Psoas muscle (tissue), 8 donors: Measurements from ENCODE around the gene PRICKLE1. TPM values are rescaled to one million over a fixed set of nuclear protein-coding genes. Genes with fewer than 3 reads are reported as not detected.
"Not testable (repeated sequence)": the region's sequence is repeated elsewhere in the genome, so short reads cannot be mapped to it uniquely, and the experiment has no call there.

Experiments
- ATAC-seq, 4 donors: fragments of 200-7000 bp; cut with Tn5 transposase; one replicate each; pipeline ENCODE4 v1.9.1; 2020; ENCODE audit warnings: moderate library complexity in 3 of 4, mild to moderate bottlenecking in 2 of 4
- DNase-seq, 2 donors: peaks; one replicate each; pipeline ENCODE4 v3.0.0-alpha.2; 2020
- H3K27ac ChIP-seq: fragments of 200-600 bp; one replicate; pipeline ENCODE4 v1.8.0; 2022
- H3K27me3 ChIP-seq, 3 donors: fragments of 200-600 bp in 1 of 3; one replicate each; pipeline versions ENCODE4 v1.6.1 to v1.8.0; 2013 to 2022; ENCODE audit warnings: low read length in 2 of 3, mild to moderate bottlenecking in 2 of 3, moderate library complexity in 1 of 3; ENCODE audit not compliant: insufficient read depth in 3 of 3
- H3K36me3 ChIP-seq, 2 donors: fragments of 200-600 bp in 1 of 2; one replicate each; pipeline versions ENCODE4 v1.6.1 to v1.8.0; 2013 to 2022; ENCODE audit warnings: low read depth in 1 of 2, mild to moderate bottlenecking in 1 of 2, moderate library complexity in 1 of 2; ENCODE audit not compliant: insufficient read depth in 1 of 2
- H3K4me1 ChIP-seq: fragments of 200-600 bp; one replicate; pipeline ENCODE4 v1.8.0; 2022
- H3K4me3 ChIP-seq: fragments of 200-600 bp; one replicate; pipeline ENCODE4 v1.8.0; 2022; ENCODE audit warnings: mild to moderate bottlenecking
- H3K9me3 ChIP-seq: fragments of 200-600 bp; one replicate; pipeline ENCODE4 v1.8.0; 2022
- WGBS, 3 donors: extraction: QIAGEN DNeasy Blood & Tissue Kit; methylation state at CpG; one replicate each; pipeline versions ENCODE4 v1.1.6 to v1.1.7; 2013; 5-methylcytosine and 5-hydroxymethylcytosine counted together
- intact Hi-C, 2 donors: fragments of 100-400 bp; cut with DNase I; formaldehyde crosslinking; loops; one replicate each; pipeline versions ENCODE4 v1.11.0 to v1.14.2; 2022
- polyA plus RNA-seq, 3 donors: library from polyadenylated mRNA; stranded (reverse); fragments of 200-250 nt; gene quantifications; one replicate each; pipeline ENCODE4 v1.2.3, GENCODE V29; 2013
- total RNA-seq, 4 donors: library from RNA; stranded (reverse); fragmentation: NEBNext Ultra II Directional in 2 of 4; extraction: Animal tissue kit (Norgen Biotek cat#: 25700) in 2 of 4; gene quantifications; one replicate each; pipeline versions ENCODE4 v1.2.1 to v1.2.4, GENCODE V29; 2021 to 2023
- TF ChIP-seq, protein P1 (sequence below): fragments of 200-600 bp; IDR thresholded peaks from one replicate; pipeline ENCODE4 v1.8.0; 2022; ENCODE audit warnings: antibody characterized with exemption
- donor health status: healthy with polysubstance abuse.
- donor health status: DM: no; HTN: no; CAD: no; lungs with moderate emphysema.
- donor health status: Bipolar disorder and iron deficiency.
- donor health status: healthy.
- donor health status: DM: yes; HTN: yes; CAD: no.
- donor health status: DM: no; HTN: no; CAD: no.
- donor health status: DM: no; HTN: no; CAD: no.
- donor health status: DM: yes; HTN: yes; CAD: no.

The PRICKLE1 gene
- total and polyA plus RNA-seq, 7 donors, result 0.37 to 7.6 (median 1.7) TPM

DNA sequence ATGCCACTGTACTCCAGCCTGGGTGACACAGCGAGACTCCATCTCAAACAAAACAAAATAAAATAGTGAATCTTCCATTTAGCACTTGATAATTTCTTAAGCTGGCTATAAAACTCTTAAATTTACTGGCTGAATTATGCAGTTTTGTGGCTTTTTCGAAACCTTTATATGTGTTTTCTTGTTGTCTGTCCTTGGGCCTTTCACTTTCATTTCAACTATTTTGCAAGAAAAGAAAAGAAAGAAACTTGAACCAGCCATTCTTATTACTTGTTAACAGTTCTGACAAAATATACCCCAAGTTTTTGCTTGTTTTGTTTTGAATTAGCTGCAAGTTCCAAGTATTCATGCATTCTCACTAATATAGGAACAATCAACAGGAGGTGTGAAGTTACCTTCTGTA is 42.8 kb downstream of the PRICKLE1 start:
- WGBS, 3 donors, result 92 to 99% (median 97%) methylated on average over 2 of the region's 2 CpGs
- no peaks in the 10 kb centered on the region for H3K27me3 ChIP-seq

DNA sequence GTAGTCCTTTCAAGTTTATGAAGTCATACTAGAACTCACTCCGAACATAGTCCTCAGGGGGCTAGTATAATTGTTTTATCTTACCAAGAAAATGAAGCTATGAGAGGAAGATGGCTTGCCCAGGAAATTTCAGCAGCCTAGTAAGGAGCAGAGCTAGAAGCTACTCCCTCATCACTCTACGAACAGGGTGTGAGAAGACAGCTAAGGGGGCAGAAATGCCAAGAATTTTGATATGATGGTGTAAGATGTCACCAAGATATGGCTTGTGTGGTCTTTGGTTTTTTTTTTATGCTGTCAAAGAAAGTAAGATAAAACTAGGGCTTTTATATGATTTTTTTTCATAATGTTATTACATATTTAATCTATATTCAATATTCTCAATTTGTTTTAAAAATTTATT is 47.6 kb downstream of the PRICKLE1 start:
- ATAC-seq (no peak), DNase-seq (no peak)
- WGBS, 3 donors, result 63 to 70% (median 66%) methylated on average over 2 of the region's 2 CpGs
- intact Hi-C loops, result no loop called here
- Histone ChIP-seq H3K27me3 (no peaks in the 10 kb centered on the region), H3K36me3 (no peaks in the 10 kb centered on the region), H3K4me3 (no peak overlapping the region), H3K4me1 (no peaks in the 10 kb centered on the region), H3K27ac (no peak overlapping the region), H3K9me3 (no peaks in the 10 kb centered on the region)
- TF ChIP-seq, protein P1, sequence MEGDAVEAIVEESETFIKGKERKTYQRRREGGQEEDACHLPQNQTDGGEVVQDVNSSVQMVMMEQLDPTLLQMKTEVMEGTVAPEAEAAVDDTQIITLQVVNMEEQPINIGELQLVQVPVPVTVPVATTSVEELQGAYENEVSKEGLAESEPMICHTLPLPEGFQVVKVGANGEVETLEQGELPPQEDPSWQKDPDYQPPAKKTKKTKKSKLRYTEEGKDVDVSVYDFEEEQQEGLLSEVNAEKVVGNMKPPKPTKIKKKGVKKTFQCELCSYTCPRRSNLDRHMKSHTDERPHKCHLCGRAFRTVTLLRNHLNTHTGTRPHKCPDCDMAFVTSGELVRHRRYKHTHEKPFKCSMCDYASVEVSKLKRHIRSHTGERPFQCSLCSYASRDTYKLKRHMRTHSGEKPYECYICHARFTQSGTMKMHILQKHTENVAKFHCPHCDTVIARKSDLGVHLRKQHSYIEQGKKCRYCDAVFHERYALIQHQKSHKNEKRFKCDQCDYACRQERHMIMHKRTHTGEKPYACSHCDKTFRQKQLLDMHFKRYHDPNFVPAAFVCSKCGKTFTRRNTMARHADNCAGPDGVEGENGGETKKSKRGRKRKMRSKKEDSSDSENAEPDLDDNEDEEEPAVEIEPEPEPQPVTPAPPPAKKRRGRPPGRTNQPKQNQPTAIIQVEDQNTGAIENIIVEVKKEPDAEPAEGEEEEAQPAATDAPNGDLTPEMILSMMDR, result no peak

More for the DNA sequence above, 42.8 kb downstream of the PRICKLE1 start:
- H3K4me3 ChIP-seq, result no peak overlapping the region
- H3K4me1 ChIP-seq, result no peaks in the 10 kb centered on the region
- no peaks in the 10 kb centered on the region for H3K36me3 ChIP-seq
- no peaks in the 10 kb centered on the region for H3K9me3 ChIP-seq
- TF ChIP-seq, protein P1, result no peak
- no peak overlapping the region for H3K27ac ChIP-seq
- intact Hi-C loops, result no loop called here
- DNase-seq (no peak), ATAC-seq (no peak)

DNA sequence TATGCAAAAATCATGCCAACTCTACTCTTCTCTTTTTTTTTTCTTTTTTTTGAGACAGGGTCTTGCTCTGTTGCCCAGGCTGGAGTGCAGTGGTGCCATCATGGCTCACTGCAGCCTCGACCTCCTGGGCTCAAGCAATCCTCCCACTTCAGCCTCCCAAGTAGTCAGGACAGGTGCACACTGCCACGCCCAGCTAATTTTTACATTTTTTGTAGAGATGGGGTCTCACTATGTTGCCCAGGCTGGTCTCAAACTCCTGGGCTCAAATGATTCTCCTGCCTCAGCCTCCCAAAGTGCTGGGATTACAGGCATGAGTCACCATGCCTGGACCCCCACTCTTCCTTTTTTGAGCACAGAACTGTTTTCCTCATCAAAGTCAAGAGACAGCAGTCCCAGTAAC is 48.2 kb downstream of the PRICKLE1 start:
- H3K27me3 ChIP-seq, H3K4me3 ChIP-seq, H3K36me3 ChIP-seq, DNase-seq, H3K9me3 ChIP-seq, ATAC-seq, H3K4me1 ChIP-seq, intact Hi-C loops, H3K27ac ChIP-seq: not testable (repeated sequence)
- 44 to 92% (median 88%) methylated on average over 2 of the region's 2 CpGs for WGBS, 3 donors

DNA sequence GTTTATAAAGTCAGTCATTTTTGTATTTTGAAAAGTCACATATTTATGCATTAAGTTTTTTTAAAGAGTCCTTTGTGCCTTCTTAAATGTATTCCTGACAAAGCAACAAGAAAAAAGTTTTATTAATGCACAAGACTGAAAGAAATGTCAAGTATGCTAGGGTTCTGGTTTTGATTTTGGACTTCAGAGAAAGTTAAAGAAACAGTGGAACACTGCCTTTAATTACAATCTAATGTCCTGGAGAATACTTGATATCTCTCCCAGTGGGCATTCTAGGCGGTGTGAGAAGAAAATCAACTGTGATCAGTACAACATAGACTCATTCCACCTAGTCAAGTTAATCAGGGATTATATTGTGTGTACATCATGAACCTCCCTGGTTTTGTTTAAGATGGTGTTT is 49.9 kb downstream of the PRICKLE1 start:
- no peaks in the 10 kb centered on the region for H3K36me3 ChIP-seq

DNA sequence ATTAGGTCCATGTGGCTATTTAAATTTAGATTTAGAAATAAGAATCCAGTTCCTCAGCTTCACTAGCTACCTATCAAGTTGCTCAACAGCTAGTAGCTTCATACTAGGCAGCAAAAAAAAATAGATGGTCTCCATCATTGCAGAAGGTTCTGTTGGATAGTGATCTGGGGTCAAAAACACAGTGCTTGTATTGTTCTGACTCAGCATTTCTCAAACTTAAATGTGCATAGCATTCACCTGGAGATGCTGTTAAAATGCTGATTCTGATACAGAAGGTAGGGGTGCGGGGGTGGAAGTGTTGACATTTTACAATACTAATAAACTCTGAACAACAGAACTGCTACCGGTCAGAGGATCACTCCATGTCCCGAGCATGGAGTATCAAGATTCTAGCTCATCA is 51.3 kb downstream of the PRICKLE1 start:
- H3K27ac ChIP-seq, result no peak overlapping the region
- intact Hi-C loops, result no loop called here
- no peak for DNase-seq
- TF ChIP-seq, protein P1, result no peak
- 65 to 67% (median 65%) methylated on average over 3 of the region's 3 CpGs for WGBS, 3 donors
- H3K4me1 ChIP-seq, result no peaks in the 10 kb centered on the region
- H3K27me3 ChIP-seq, result no peaks in the 10 kb centered on the region
- no peak for ATAC-seq
- no peaks in the 10 kb centered on the region for H3K9me3 ChIP-seq
- no peaks in the 10 kb centered on the region for H3K36me3 ChIP-seq
- no peak overlapping the region for H3K4me3 ChIP-seq

More for the DNA sequence above, 49.9 kb downstream of the PRICKLE1 start:
- ATAC-seq (no peak), DNase-seq (no peak)
- TF ChIP-seq, protein P1, result no peak
- no peak overlapping the region for H3K4me3 ChIP-seq
- no peaks in the 10 kb centered on the region for H3K9me3 ChIP-seq
- H3K27ac ChIP-seq, result no peak overlapping the region
- no peaks in the 10 kb centered on the region for H3K27me3 ChIP-seq
- H3K4me1 ChIP-seq, result no peaks in the 10 kb centered on the region
- WGBS, 3 donors, result 68 to 76% (median 73%) methylated on average over 1 of the region's 1 CpG
- intact Hi-C loops, result no loop called here
